Measurements from ENCODE around the gene BTBD6.

BTBD6 gene

DNA sequence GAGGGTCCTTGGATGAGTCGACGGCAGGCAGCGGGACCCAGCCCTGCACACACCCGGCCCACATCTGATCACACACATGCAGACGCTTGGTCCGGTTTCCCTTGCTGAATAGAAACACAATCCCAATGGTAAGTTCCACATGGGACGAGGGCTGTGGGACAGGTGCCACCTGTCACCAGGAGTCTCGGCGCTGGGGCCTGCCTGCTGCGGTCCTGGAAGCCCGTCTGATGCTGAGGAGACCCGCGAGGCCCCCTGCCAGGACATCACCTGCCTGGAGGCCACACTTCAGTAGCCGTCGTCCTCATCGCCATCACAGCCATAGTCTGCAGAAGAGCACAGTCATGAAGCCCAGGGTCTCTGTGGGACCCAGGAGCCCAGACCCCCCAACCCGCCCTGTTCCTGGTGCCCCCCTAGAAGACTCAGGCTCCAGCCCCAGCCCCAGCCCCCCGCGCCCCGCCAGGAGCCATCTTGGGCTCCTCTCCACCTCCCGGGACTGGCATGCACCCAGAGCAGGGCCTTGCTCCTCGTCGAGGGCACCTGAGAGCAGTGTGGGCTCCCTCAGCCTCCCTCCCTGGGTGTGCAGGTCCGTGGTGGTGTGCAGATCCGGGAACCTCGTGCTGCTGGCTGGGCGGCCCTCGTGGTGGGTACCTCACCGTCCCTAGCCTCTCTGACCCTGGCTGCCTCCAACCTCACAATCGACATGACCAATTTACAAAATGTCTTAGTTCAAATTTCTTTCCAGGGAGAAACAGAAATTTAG, 37.9 kb upstream of the BTBD6 start:
- no peak overlapping the region for H3K4me3 ChIP-seq (ENCODE audit: control insufficient read depth, low read depth, low read length)
- no peak for DNase-seq (ENCODE audit: low read depth)
- TF ChIP-seq, protein P1, sequence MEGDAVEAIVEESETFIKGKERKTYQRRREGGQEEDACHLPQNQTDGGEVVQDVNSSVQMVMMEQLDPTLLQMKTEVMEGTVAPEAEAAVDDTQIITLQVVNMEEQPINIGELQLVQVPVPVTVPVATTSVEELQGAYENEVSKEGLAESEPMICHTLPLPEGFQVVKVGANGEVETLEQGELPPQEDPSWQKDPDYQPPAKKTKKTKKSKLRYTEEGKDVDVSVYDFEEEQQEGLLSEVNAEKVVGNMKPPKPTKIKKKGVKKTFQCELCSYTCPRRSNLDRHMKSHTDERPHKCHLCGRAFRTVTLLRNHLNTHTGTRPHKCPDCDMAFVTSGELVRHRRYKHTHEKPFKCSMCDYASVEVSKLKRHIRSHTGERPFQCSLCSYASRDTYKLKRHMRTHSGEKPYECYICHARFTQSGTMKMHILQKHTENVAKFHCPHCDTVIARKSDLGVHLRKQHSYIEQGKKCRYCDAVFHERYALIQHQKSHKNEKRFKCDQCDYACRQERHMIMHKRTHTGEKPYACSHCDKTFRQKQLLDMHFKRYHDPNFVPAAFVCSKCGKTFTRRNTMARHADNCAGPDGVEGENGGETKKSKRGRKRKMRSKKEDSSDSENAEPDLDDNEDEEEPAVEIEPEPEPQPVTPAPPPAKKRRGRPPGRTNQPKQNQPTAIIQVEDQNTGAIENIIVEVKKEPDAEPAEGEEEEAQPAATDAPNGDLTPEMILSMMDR (conservative IDR thresholded peaks at IDR 0.05; ENCODE audit: control insufficient read depth, insufficient read depth, low read depth, low read length) = no peak

DNA sequence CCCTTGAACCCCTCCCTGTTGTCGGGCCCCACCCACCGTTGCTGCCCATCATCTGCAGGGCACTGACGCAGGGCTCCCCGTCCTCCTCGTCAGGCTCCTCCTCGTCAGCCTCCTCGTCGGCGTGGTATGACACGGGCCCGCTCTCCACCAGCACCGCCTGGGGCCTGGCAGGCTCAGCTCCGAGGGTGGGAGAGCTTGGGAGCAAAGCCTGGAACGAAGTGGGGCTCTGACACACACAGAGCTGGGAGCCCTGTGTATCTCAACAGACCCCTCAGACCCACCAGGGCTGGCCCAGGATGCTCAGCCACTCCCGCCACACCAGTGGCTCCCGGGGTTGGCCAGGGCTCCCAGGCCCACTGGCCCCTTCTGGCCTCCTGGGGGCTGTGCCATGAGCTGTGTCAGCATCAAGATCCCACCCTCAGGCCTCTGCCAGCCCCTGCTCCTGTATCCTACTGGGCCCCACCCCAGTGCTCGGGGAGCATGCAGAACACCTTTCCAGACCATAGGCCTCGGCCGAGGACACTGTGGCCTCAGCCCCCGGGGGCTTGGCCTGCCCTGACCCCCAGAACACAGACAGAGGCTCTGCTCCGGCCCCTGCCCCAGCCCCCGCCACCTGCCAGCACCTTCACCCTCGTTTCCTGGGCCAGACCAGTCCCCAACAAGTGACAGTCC, 37.1 kb upstream of the BTBD6 start:
- H3K4me3 ChIP-seq (ENCODE audit: control insufficient read depth, low read depth, low read length) = no peak overlapping the region
- TF ChIP-seq, protein P1 (conservative IDR thresholded peaks at IDR 0.05; ENCODE audit: control insufficient read depth, insufficient read depth, low read depth, low read length) = no peak
- DNase-seq (ENCODE audit: low read depth) = no peak

DNA sequence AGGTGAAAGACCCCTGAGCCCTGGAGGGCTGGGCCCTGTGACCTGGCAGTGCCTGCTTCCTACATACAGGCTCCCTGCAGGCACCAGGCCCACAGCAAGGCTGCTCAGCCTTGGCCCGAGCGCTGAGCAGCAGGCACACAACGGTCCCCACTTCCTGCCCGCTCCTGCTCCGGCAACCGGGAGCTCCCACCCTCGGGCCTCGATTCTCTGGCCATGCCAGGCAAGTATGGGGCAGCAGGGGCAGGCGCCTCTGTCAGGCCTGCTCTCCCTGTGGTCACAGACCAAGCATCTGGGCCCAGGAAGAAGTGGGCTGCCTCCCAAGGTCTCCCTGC, 36.6 kb upstream of the BTBD6 start:
- TF ChIP-seq, protein P1 (conservative IDR thresholded peaks at IDR 0.05; ENCODE audit: control insufficient read depth, insufficient read depth, low read depth, low read length) = no peak
- DNase-seq (ENCODE audit: low read depth) = no peak
- no peak overlapping the region for H3K4me3 ChIP-seq (ENCODE audit: control insufficient read depth, low read depth, low read length)

DNA sequence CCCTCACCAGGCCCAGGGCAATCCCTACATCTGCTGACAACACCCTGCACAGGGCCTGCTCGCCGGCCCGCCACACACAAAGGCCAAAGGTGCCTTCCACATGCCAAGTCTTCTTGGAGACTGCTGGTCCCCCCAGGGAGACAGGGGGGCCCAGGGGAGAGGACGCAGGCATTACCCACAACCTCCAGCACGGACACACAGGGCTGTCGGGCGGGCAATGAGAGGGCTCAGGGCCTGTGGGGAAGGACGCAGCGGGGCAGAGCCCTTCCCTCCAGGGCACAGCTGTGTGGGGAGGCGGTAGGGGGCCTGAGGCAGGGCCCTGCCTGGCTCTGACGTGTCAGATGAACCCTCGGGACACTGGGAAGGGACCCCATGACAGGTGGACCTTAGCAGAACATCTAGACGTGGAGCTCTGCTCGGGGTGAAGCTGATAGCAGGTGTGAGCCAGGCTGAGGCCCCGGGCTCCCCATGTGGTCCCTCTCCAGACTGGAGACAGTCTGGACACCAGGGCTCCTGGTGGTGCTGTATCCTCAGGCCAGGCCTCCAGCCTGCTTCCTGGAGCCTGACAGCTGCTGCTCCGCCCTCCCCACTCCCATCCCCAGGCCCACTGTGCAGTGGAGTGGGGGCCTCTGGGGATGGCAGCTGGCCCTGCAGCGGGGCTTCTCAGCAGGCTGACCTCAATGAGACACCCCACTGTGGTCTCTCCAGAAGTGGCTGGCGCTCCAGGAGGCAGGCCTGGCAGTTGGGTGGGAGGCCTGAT, 35.6 kb upstream of the BTBD6 start:
- H3K4me3 ChIP-seq (ENCODE audit: control insufficient read depth, low read depth, low read length) = no peak overlapping the region
- TF ChIP-seq, protein P1 (conservative IDR thresholded peaks at IDR 0.05; ENCODE audit: control insufficient read depth, insufficient read depth, low read depth, low read length) = no peak
- no peak for DNase-seq (ENCODE audit: low read depth)

DNA sequence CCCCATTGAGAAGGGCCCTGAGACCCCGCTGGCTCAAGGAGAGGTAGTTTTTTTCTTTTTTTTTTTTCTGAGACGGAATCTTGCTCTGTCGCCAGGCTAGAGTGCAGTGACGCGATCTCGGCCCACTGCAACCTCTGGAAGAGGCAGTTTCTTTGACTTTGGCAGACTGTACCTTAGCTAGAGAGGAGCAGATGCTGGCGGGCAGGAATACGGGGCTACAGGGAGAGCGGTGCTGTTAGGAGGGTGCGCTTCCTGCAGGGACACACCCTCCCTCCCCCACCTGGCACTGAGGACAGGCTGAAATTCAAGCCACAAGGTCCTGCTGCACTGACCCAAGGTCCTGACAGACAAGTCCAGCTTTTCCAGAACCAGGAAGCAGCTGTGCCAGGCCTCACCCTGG, 35.0 kb upstream of the BTBD6 start:
- TF ChIP-seq, protein P1 (conservative IDR thresholded peaks at IDR 0.05; ENCODE audit: control insufficient read depth, insufficient read depth, low read depth, low read length) = no peak
- no peak overlapping the region for H3K4me3 ChIP-seq (ENCODE audit: control insufficient read depth, low read depth, low read length)
- DNase-seq (ENCODE audit: low read depth) = no peak

DNA sequence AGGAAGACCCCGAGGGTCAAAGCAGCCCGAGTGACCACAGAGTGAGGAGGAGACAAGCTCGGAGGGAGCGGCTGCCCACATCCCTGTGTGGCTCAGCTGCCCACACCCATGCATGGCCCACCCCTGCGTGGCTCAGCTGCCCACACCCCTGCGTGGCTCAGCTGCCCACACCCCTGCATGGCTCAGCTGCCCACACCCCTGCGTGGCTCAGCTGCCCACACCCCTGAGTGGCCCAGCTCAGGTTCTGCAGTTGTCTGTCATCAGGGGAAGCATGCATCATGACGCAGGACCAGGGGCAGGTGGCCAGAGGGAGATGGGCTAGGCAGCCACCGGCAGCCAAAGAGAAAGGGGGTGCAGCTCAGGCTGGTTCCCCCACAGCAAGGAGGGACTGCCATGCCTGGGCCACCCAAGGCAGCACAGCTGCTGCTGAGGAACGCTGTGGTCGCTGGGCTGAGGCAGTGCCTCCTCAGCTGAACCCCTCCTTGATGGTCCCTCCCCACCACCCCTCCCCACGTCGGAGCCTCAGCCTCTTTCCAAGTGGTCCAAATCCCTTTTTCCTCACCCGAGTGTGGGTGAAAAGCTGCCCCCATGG, 33.9 kb upstream of the BTBD6 start:
- no peak for DNase-seq (ENCODE audit: low read depth)
- no peak overlapping the region for H3K4me3 ChIP-seq (ENCODE audit: control insufficient read depth, low read depth, low read length)
- TF ChIP-seq, protein P1 (conservative IDR thresholded peaks at IDR 0.05; ENCODE audit: control insufficient read depth, insufficient read depth, low read depth, low read length) = no peak
